ELF-1 (cell line): ENCODE data around the gene TJP1.
A peak's percentile ranks its signal among the peaks of the same experiment; 100 is the strongest.
"Not testable (repeated sequence)": the region's sequence is repeated elsewhere in the genome, so short reads cannot be mapped to it uniquely, and the experiment has no call there.

Source experiments
- DNase-seq: peaks from one replicate; pipeline ENCODE4 v3.0.0-alpha.2; 2016; ENCODE audit warnings: low read depth, low spot score

TJP1 gene

GRCh38 chr15:29669823-29670222 lies 152.4 kb downstream of the TJP1 start:
- no peak for DNase-seq

GRCh38 chr15:29668120-29668602 lies 154.1 kb downstream of the TJP1 start:
- peak; percentile 93 for DNase-seq

- no peak for DNase-seq
These were observed 156.0 kb downstream of the TJP1 start for GRCh38 chr15:29666241-29666640.

GRCh38 chr15:29665444-29666003 lies 156.7 kb downstream of the TJP1 start:
- DNase-seq: no peak

GRCh38 chr15:29664406-29664805 lies 157.9 kb downstream of the TJP1 start:
- DNase-seq: no peak

GRCh38 chr15:29657476-29657817 lies 164.8 kb downstream of the TJP1 start:
- DNase-seq: not testable (repeated sequence)

- DNase-seq: peak; percentile 95
These were observed 165.4 kb downstream of the TJP1 start for GRCh38 chr15:29656636-29657475.

GRCh38 chr15:29652595-29652994 lies 169.7 kb downstream of the TJP1 start:
- DNase-seq: no peak

- DNase-seq: no peak
These were observed 170.6 kb downstream of the TJP1 start for GRCh38 chr15:29651476-29652233.
